CD14-positive monocyte (primary cell): ENCODE measurements around the gene ST7. TPM values are rescaled to one million over a fixed set of nuclear protein-coding genes. Genes with fewer than 3 reads are reported as not detected.

Experiments
- DNase-seq, 3 donors: peaks; one replicate each; pipeline ENCODE4 v3.0.0-alpha.2; 2011 to 2022
- H2AFZ ChIP-seq: 2 replicates; pipeline ENCODE4 v1.6.0; 2012; ENCODE audit warnings: mild to moderate bottlenecking, low read depth, low read length, inconsistent platforms; ENCODE audit not compliant: insufficient read depth, poor library complexity, severe bottlenecking
- H3K27ac ChIP-seq, 2 donors: 1 replicate in 1 of 2; 2 replicates in 1 of 2; pipeline ENCODE4 v1.5.1; 2012 to 2013; ENCODE audit warnings: low read length in 2 of 2, control low read depth in 1 of 2, inconsistent platforms in 1 of 2, low read depth in 1 of 2, mild to moderate bottlenecking in 1 of 2
- H3K27me3 ChIP-seq, 2 donors: one replicate each; pipeline versions ENCODE4 v1.6.0 to v1.6.1; 2011 to 2013; ENCODE audit warnings: low read length in 2 of 2; ENCODE audit not compliant: control insufficient read depth in 2 of 2, insufficient read depth in 2 of 2
- H3K36me3 ChIP-seq, 2 donors: replicated peaks in 1 of 2; 1 replicate in 1 of 2; 2 replicates in 1 of 2; pipeline versions ENCODE4 v1.5.1 to v1.6.1; 2012 to 2013; ENCODE audit warnings: low read length in 2 of 2, control low read depth in 1 of 2, inconsistent platforms in 1 of 2, mild to moderate bottlenecking in 1 of 2; ENCODE audit not compliant: insufficient read depth in 2 of 2, control insufficient read depth in 1 of 2
- H3K4me1 ChIP-seq, 2 donors: 1 replicate in 1 of 2; 2 replicates in 1 of 2; pipeline versions ENCODE4 v1.5.1 to v1.6.1; 2012 to 2013; ENCODE audit warnings: low read length in 2 of 2, control low read depth in 1 of 2, inconsistent platforms in 1 of 2, mild to moderate bottlenecking in 1 of 2, moderate library complexity in 1 of 2; ENCODE audit not compliant: insufficient read depth in 2 of 2, control insufficient read depth in 1 of 2
- H3K4me2 ChIP-seq: replicated peaks from 2 replicates; pipeline ENCODE3; 2012; ENCODE audit warnings: low read length, moderate library complexity, mild to moderate bottlenecking; ENCODE audit not compliant: poor library complexity, severe bottlenecking; ENCODE audit errors: extremely low read depth
- H3K4me3 ChIP-seq, 3 experiments: fragments of 200-600 bp in 1 of 3; sonication (generic) in 1 of 3; replicated peaks in 1 of 3; 1 replicate in 2 of 3; 2 replicates in 1 of 3; pipeline ENCODE4 v1.5.1; 2011 to 2013; ENCODE audit warnings: low read length in 3 of 3, mild to moderate bottlenecking in 3 of 3, control low read depth in 2 of 3, low read depth in 2 of 3, inconsistent platforms in 1 of 3, moderate library complexity in 1 of 3
- H3K79me2 ChIP-seq: 2 replicates; pipeline ENCODE4 v1.6.0; 2012; ENCODE audit warnings: mild to moderate bottlenecking, control low read depth, inconsistent platforms, low read length, moderate library complexity; ENCODE audit not compliant: insufficient read depth
- H3K9ac ChIP-seq: 2 replicates; pipeline ENCODE4 v1.6.0; 2017; ENCODE audit warnings: low read length, mild to moderate bottlenecking; ENCODE audit not compliant: insufficient read depth, poor library complexity, severe bottlenecking
- H3K9me3 ChIP-seq, 2 donors: replicated peaks in 1 of 2; 1 replicate in 1 of 2; 2 replicates in 1 of 2; pipeline versions ENCODE4 v1.5.1 to v1.6.1; 2012 to 2013; ENCODE audit warnings: low read length in 2 of 2, control low read depth in 1 of 2; ENCODE audit not compliant: control insufficient read depth in 1 of 2, insufficient read depth in 1 of 2
- H4K20me1 ChIP-seq: 2 replicates; pipeline ENCODE4 v1.6.0; 2012; ENCODE audit warnings: mild to moderate bottlenecking, low read length, control low read depth, moderate library complexity; ENCODE audit not compliant: insufficient read depth
- H3K27ac Mint-ChIP-seq, 7 donors: one replicate each; pipeline ENCODE4 v1.8.0; 2020; ENCODE audit warnings: mild to moderate bottlenecking in 7 of 7, mixed read lengths in 7 of 7, moderate library complexity in 6 of 7, inconsistent platforms in 2 of 7
- H3K27me3 Mint-ChIP-seq, 3 donors: one replicate each; pipeline ENCODE4 v1.8.0; 2021 to 2022; ENCODE audit warnings: low read depth in 3 of 3, mild to moderate bottlenecking in 3 of 3, mixed read lengths in 3 of 3, moderate library complexity in 3 of 3, inconsistent platforms in 1 of 3
- H3K36me3 Mint-ChIP-seq, 2 donors: one replicate each; pipeline ENCODE4 v1.8.0; 2020; ENCODE audit warnings: mixed read lengths in 2 of 2, inconsistent platforms in 1 of 2, mild to moderate bottlenecking in 1 of 2
- H3K4me1 Mint-ChIP-seq: one replicate; pipeline ENCODE4 v1.8.0; 2020; ENCODE audit warnings: mild to moderate bottlenecking, mixed read lengths
- H3K4me3 Mint-ChIP-seq, 2 donors: one replicate each; pipeline ENCODE4 v1.8.0; 2020; ENCODE audit warnings: mild to moderate bottlenecking in 2 of 2, mixed read lengths in 2 of 2, moderate library complexity in 1 of 2
- H3K9me3 Mint-ChIP-seq, 7 donors: one replicate each; pipeline ENCODE4 v1.8.0; 2020 to 2022; ENCODE audit warnings: mixed read lengths in 7 of 7, mild to moderate bottlenecking in 6 of 7, moderate library complexity in 6 of 7, inconsistent platforms in 2 of 7
- WGBS: methylation state at CpG from one replicate; pipeline ENCODE4 v1.1.5; 2013; ENCODE audit warnings: missing lambda C conversion rate; ENCODE audit not compliant: insufficient coverage; 5-methylcytosine and 5-hydroxymethylcytosine counted together
- intact Hi-C, 2 donors: fragments of 100-400 bp; cut with micrococcal nuclease; formaldehyde crosslinking; loops; one replicate each; pipeline versions ENCODE4 v1.15.0 to v1.15.1; 2023
- polyA plus RNA-seq, 3 donors: library from polyadenylated mRNA; depleted of rRNA in 1 of 3; unstranded in 2 of 3; stranded (reverse) in 1 of 3; fragments of 300-500 nt in 2 of 3; fragments of >200 nt in 1 of 3; fragmentation: Illumina TruSeq in 2 of 3; gene quantifications; 1 replicate in 2 of 3; 2 replicates in 1 of 3; pipeline ENCODE4 v1.2.3, GENCODE V29; 2012 to 2021
- TF ChIP-seq, protein P1 (sequence below): fragments of 200-600 bp; IDR thresholded peaks from one replicate; pipeline ENCODE4 v1.8.0; 2022; ENCODE audit warnings: antibody characterized with exemption, mild to moderate bottlenecking

Gene ST7
- polyA plus RNA-seq, 3 donors: 3.6 to 5.5 (median 4.1) TPM

DNA sequence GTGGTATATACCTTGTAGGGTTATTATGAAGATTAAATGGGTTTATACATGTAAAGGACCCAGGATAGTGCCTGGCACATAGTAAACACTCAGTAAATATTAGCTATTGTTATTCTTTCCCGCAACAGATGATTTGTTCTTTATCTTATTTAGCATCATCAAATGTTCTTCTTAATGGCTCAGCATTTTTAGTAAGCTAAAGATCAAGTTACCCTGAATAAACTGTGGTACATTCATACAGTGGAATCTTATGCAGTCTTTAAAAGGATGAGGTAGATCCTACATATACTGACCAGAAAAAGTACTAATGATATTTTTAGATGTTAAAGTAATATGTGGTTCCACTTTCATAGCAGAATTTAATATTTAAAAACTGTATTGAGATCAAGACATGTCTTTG lies 65.4 kb downstream of the ST7 start:
- Mint-ChIP-seq H3K27ac (no peak overlapping the region), H3K4me3 (no peak overlapping the region), H3K4me1 (peaks cover 25% of the 10 kb centered on the region), H3K36me3 (no peaks in the 10 kb centered on the region), H3K27me3 (no peaks in the 10 kb centered on the region), H3K9me3 (no peaks in the 10 kb centered on the region)
- no peak overlapping the region for H3K27ac ChIP-seq
- WGBS: no CpG with 5 or more reads among the region's 1 CpG
- no peaks in the 10 kb centered on the region for H3K79me2 ChIP-seq
- DNase-seq: no peak
- H3K4me2 ChIP-seq: no peak overlapping the region
- no peak overlapping the region for H3K9ac ChIP-seq
- H3K9me3 ChIP-seq: no peaks in the 10 kb centered on the region
- no peak overlapping the region for H2AFZ ChIP-seq
- intact Hi-C loops: no loop called here
- no peaks in the 10 kb centered on the region for H4K20me1 ChIP-seq
- H3K27me3 ChIP-seq: no peaks in the 10 kb centered on the region
- no peaks in the 10 kb centered on the region for H3K36me3 ChIP-seq
- peaks cover 0 to 15% of the 10 kb centered on the region in 2 donors for H3K4me1 ChIP-seq
- TF ChIP-seq, protein P1, sequence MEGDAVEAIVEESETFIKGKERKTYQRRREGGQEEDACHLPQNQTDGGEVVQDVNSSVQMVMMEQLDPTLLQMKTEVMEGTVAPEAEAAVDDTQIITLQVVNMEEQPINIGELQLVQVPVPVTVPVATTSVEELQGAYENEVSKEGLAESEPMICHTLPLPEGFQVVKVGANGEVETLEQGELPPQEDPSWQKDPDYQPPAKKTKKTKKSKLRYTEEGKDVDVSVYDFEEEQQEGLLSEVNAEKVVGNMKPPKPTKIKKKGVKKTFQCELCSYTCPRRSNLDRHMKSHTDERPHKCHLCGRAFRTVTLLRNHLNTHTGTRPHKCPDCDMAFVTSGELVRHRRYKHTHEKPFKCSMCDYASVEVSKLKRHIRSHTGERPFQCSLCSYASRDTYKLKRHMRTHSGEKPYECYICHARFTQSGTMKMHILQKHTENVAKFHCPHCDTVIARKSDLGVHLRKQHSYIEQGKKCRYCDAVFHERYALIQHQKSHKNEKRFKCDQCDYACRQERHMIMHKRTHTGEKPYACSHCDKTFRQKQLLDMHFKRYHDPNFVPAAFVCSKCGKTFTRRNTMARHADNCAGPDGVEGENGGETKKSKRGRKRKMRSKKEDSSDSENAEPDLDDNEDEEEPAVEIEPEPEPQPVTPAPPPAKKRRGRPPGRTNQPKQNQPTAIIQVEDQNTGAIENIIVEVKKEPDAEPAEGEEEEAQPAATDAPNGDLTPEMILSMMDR: no peak
- no peak overlapping the region for H3K4me3 ChIP-seq

DNA sequence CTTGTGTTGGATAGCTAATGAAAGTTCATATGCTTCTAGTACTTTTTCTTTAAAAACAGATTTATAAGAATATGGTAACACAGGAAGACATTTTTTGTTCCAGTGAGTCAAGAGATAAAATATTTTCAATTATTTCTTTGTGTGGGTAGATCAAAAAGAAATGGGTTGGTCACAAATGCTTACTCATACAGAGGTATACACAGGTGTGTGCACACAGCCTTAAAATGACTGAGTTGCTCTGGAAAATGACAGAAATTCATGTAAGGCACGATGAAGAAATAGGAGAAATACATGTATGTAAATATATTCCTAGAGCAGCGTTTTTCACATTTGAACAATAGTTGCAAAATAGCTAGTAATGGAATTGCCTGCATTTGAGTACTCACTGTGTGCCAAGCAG lies 66.0 kb downstream of the ST7 start:
- intact Hi-C loops: no loop called here
- H3K27ac Mint-ChIP-seq: no peak overlapping the region
- Histone ChIP-seq H3K4me3 (no peak overlapping the region), H2AFZ (no peak overlapping the region), H3K27ac (no peak overlapping the region), H3K9ac (no peak overlapping the region), H3K36me3 (no peaks in the 10 kb centered on the region), H3K27me3 (no peaks in the 10 kb centered on the region), H3K4me2 (no peak overlapping the region), H3K9me3 (no peaks in the 10 kb centered on the region), H3K79me2 (no peaks in the 10 kb centered on the region), H4K20me1 (no peaks in the 10 kb centered on the region), H3K4me1 (peaks cover 0 to 11% of the 10 kb centered on the region in 2 donors)
- TF ChIP-seq, protein P1: no peak
- peaks cover 22% of the 10 kb centered on the region for H3K4me1 Mint-ChIP-seq
- H3K27me3 Mint-ChIP-seq: no peaks in the 10 kb centered on the region
- H3K9me3 Mint-ChIP-seq: no peaks in the 10 kb centered on the region
- H3K36me3 Mint-ChIP-seq: no peaks in the 10 kb centered on the region
- H3K4me3 Mint-ChIP-seq: no peak overlapping the region
- DNase-seq: no peak
- no CpG with 5 or more reads among the region's 2 CpGs for WGBS
